HG02588 (cell line): ENCODE data around the gene MORN1.

Experiments
- ATAC-seq: cut with Tn5 transposase; IDR thresholded peaks from one replicate; pipeline ENCODE4 v1.9.1; 2021; ENCODE audit warnings: mild to moderate bottlenecking, moderate library complexity; ENCODE audit not compliant: unreplicated experiment

The MORN1 gene

DNA sequence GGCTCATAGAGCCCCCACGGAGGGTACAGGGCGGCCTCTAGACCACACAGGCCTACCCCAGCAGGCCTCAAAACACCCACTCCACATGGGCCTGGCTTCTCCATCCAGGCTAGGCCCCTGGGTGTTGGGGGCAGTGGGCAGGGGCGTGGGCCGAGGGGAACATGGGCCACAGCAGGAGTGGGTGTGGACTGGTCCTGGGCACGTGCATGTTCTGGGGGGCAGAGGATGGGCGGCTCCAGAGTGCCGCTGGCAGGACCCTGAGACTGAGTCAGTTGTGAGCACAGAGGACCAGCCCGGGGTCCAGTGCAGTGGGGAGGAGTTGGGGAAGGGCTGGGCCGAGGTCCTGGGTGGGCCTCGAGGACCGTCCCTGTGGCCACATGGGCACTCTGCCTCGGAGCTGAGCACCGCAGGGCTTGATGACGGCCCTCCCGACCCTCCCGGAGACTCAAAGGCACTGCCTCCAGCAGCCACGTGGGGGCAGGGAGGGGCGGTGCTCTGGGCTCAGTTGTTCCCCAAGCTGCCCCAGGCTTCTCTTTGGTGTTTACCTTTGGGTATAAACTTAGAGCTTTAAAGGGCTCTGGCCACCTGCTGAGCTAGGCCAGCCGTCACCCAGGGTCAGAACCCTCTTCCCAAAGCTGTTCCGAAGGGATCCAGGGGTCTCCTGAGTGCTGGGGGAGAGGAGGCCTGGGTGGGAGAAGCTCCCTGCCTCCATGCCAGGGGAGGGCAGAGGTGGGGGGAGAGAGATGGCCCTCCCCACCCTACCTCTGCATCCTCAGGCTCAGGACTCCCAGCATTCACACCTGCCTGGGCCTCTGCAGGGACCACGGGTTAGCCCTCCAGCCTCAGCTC, 79.9 kb downstream of the MORN1 start:
- no peak for ATAC-seq

DNA sequence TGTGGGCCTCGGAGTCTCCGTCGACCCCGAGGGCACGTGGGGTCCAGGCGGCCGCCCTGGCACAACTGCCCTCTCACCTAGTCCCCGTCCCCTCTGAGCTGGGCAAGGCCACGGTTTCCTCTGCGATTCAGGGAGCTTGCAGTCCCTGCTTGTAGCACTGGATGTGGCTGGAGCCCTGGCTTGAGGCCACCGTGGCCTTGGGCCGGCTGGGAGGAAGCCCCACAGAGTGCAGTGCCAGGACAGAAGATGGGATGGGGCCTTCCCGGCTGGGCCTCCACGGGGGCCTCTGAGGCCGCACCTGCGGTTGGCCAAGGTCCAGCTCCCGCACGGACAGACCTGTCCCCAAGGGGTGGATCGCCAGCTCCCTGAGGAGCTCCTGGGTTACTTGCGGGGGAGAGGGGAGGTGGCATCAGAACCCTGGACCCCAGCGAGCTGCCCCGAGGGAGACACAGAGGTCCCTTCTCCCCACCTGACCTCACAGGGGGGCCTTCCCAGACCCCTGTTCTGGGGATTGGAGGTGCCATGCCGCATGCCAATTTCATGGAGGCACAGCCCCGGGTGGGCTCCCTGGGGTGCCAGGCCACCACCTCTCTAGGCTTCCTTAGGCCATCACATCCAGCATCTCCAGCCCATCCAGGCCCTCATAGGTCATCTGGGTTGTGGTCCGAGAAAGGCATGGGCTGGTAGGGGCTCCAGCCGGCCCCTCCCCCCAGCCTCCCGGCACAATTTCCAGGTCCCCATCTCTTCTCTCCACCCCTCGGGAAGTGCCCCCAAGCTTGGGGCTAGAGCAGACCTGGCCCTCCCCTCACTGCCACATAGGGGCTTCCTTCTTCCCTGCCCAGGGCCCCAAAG, 80.8 kb downstream of the MORN1 start:
- ATAC-seq: no peak

DNA sequence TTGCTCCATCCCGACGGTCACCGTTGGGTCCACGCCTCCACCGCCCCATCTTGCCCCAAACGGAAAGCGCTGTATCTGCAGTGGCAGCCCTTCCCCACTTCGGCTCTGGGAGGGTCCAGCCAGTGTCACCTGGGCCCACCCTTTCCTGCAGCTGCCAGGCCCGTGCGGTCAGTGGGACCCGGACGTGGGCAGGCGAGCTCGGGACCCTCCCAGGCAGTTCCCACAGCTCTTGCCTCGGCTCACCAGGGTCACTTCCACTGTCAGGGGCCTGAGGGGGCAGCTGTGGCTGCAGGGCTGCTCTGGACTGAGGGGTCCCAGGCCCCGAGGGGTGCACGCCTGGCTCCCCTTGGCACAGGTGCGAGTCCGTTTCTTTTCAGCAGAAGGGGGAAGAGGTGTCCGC, 82.5 kb downstream of the MORN1 start:
- ATAC-seq: no peak

DNA sequence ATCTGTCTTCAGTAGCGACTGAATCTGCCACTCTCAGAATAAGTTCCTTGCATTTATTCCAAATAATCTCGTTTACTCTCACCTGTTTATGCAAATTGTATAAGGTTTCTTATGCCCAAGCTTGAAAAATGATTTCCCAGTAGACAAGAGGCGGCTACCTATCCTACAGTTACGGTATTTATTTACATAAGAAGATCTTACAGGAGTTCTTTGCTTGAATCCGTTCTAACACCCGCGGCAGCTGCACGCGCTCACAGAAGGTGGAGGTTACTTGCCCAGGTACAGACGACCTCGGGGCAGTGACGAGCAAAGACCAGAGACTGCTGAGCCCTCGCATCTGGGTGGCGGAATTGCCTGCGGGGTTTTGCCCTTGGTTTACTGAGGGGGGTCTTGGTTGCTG, 83.4 kb downstream of the MORN1 start:
- ATAC-seq: no peak

DNA sequence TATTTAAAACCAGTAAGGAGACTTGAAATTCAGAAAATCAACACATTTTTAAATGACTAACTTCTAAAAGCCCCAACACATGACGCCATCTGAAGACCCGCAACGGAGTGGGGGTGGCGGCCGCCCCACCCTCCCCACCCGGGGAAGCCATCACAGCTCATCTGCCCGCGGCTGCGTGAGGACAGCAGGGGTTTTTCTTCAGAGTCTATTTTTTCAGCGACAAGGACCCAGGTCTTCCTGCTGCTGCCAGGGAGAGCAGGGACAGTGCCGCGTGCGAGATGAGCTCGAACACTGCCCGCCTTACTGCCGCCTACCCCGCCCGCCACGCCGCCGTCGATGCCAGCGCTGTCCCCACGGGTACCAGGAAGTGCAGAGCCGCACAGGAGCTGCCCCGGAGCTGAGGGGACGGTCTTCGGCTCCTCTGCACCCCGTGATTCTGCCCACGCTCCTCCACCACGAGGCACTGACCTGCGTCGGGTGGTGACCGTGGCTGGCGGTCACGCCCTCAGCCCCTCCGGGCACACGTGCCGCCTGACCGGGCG, 84.2 kb downstream of the MORN1 start:
- no peak for ATAC-seq

DNA sequence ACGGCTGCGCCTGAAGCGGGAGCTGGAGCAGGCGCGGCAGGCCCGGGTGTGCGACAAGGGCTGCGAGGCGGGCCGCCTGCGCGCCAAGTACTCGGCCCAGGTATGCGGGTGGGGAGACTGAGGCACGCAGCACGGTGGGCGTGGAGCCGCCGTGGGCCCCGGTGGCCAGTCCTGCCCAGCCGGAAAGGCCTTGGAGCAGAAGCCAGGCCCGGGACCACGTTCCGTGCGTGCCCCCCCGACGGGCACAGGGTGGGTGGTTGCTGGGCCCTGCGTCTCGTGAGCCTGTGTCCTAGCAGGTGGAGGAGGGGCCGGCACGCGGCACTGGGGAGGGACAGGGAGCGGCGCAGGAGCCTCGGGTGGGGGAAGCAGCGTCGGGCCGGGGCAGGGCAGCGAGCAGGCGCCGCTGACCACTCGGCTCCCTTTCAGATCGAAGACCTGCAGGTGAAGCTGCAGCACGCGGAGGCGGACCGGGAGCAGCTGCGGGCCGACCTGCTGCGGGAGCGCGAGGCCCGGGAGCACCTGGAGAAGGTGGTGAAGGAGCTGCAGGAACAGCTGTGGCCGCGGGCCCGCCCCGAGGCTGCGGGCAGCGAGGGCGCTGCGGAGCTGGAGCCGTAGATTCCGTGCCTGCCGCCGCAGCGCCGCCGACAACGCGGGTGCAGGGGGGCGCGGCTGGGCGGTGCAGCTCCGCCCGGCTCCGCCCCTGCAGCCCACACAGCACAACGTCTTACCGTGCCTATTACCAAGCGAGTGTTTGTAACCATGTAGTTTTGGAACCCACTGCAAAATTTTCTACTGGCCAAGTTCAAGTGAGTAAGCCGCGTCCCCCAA, 85.0 kb downstream of the MORN1 start:
- no peak for ATAC-seq

DNA sequence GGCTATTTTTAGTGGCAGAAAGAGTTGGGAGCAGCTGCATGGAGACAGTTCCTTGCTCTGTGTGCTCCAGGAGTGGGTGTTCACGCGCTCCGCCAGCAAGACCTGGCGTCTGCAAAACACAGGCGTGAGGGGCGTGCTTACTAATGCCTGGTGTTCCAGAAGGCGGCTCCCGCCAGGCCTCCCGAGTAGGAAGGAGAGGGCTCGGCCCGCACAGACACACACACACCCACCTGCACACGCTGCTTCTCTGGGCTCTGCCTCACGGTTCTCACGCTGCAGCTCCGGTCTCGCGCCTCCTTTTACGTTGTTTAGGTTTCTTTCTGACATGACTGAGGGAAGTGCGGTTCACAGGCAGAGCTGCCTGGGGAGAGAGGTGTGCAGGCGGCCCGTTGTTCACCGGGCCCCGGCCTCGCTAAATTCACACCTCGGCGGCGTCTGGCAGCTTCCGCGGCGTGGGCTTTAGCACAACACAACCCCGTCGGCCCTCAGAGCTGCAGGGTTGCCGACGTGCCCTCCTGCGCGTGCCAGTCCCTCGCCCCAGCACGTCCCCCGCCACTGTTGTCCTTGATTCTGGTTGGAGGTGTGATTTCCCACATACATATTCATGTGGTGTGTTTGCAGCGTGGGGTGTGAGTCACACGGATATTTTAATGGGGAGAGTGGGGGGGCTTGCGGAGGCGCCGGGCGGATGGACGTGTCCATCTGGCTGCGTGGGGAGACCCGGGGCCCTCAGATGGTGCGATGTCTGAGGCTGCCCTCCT, 86.3 kb downstream of the MORN1 start:
- no peak for ATAC-seq

DNA sequence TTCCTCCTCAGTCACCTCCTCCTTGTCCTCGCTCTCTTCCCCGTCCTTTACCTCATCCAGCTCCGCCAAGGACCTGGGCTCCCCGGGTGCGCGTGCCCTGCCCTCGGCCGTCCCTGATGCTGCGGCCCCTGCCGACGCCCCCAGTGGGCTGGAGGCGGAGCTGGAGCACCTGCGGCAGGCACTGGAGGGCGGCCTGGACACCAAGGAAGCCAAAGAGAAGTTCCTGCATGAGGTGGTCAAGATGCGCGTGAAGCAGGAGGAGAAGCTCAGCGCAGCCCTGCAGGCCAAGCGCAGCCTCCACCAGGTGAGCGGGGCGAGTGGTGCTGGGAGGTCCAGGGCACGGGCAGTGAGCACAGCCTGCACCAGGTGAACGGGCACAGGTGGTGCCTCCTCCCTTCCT, 87.1 kb downstream of the MORN1 start:
- no peak for ATAC-seq

DNA sequence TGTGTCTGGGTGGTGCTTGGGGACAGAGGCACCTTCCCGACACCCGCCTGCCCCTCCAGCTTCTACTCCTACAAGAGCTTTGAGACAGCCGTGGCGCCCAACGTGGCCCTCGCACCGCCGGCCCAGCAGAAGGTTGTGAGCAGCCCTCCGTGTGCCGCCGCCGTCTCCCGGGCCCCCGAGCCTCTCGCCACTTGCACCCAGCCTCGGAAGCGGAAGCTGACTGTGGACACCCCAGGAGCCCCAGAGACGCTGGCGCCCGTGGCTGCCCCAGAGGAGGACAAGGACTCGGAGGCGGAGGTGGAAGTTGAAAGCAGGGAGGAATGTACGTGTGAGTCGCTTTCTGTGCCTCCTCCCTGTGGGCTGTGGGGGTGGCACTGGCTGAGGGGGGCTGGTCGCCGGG, 87.6 kb downstream of the MORN1 start:
- no peak for ATAC-seq

DNA sequence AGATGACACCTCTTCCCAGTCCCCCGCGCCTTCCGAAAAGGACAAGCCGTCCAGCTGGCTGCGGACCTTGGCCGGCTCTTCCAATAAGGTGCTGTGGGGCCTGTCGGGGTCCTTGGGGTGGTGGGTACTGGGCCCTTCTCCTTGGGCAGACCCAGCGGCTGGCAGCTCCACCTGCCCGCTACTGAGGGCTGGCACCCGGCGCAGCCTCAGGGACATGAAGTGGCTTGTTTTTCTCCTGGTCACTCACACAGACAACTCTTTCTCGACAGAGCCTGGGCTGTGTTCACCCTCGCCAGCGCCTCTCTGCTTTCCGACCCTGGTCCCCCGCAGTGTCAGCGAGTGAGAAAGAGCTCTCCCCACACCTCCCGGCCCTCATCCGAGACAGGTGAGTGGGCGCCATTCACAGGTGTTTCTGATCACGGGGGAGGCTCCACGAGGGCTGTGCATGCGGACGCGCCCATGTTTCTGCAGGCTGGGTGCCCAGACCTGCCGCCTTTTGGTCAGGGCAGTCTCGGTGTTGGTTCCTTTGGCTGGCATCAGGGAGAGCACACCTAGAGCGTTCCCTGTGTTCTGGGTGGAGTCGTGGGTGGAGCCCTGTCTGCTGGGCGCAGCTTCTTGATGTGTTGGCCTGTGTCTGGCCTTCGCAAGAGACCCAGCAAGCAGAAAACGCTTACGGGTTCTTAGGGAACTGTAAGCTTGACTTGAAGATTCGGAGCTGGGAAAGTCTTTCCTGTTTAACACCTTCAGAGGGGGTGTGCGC, 88.2 kb downstream of the MORN1 start:
- no peak for ATAC-seq

DNA sequence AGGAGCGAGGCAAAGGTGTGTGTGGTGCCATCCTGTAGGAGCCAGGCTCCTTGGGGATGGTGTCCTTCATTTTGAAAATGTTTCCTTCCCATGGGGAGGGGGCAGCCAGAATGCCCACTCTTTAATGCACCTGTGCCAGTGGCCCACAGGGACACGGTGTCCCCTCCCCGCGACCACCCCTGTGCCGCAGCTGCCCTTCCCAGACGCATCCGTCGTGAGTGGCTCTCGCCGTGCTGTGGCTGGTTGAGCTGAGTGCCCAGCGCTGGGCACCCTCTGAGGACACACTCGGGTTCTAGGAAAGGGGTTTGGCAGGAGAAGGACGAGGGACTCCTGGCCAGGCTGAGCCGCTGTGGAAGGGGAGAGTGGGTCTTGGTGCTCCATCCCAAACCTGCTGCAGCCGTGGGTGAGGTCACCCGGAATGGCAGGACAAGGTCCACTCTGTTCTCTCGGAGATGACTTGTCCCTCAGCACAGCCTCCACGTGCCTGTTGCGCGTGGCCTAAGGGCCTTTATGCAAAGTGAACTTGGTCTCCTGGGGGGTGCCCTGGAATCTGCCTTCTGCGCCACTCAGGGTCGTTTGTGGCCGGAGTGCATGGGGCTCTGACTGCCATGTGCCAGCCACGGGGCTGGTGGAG, 88.9 kb downstream of the MORN1 start:
- no peak for ATAC-seq

DNA sequence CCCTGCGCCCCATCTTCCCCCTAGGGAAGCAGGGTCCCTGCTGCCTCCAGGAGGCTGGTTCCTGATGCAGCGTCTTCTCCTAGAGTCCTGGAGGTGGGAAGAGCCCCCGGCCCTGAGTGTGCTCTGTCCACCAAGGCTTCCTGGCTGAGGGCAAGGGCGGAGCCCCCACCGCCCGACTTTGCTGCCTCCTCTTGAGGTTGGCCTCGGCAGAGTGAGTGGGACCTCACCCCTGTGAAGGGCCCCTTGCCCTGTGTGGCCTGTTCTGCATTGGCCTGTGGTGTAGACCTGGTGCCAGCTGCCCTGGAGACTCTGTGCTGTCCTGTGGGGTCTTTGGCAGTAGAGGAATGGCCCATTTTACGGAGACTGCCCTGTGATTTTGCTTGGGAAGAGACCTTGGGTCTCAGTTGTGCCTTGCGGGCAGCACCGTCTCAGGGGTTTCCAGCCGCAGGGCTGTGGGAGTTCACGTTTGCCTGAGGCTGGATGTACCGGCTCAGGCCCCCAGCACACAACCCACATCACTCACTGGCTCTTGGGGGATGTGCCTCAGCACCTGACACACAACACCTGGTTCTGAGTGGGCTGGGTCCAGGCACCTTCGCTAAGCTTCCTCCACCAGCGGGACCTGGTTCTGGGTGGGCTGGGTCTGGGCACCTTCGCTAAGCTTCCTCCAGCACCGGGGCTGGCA, 89.6 kb downstream of the MORN1 start:
- no peak for ATAC-seq

DNA sequence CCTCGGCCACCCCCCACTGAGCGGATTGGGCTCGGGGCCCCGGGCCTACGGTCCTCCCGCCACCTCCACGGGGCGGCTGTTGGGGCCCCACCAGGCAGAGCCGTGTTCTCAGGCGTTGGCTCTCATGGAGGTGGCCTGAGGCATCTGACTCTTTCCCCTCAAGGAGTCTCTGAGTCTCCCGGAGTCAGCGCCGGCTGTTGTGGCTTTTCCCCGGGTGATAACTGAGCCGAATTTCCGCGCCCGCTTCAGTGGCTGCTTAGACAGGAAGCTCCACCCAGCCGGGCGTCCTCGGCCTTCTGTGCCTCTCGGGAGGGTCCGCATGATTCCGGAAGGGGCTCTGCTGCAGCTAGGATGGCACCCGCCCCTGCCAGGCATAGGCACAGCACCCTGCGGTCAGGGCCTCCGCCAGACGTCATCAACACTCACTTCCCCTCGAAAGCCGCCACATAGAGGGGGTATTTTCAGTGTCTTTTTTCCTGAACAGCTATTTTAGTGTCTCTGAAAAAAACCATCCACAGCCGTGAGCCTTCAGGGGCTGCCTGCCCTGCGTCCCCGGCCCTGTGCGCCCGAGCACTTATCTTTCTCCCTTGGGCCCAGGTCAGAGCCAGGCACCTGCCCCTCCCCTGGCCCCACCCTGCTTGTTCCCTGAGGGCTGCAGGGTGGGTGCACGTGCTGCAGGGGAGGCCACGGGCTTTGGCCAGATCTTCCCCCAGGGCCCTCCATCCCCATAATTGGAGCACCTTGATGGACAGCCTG, 90.3 kb downstream of the MORN1 start:
- peak; percentile 38 for ATAC-seq

DNA sequence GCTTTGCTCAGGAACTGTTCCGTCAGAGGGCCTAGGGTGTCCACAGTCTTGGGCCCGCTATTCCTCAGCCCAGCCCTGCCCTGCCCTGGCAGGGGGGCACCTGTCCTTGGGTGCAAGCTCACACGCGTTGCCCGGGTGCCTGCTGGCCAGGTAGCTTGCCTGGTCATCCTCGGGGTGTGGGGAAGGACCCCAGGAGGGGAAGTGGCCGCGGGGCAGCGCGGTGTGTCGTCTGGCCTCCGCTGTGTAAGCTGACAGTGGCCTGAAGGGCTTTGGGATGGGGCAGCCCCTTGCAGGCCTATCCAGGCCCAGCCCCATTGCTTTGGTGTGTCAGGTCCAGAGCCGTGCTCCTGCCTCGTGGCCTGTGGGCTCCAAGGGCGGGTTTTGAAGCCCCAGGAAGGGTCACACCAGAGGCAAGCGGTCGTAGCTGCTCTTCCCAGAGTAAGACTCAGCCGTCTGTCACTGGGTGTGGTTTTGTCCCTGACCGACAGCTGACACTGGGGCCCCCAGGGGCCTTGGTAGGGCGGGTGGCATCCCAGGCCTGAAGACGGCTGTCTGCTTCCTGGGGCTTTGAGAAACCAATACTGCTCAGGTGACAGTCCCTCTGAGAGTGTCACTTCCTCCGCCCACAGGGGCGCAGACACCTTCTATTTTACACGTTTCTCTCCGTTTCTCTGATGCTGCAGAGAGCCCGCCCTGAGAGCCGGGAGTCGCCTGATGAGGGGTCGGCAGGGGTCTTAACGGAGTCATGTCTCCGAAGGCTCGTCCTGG, 91.2 kb downstream of the MORN1 start:
- peak; percentile 77 for ATAC-seq

DNA sequence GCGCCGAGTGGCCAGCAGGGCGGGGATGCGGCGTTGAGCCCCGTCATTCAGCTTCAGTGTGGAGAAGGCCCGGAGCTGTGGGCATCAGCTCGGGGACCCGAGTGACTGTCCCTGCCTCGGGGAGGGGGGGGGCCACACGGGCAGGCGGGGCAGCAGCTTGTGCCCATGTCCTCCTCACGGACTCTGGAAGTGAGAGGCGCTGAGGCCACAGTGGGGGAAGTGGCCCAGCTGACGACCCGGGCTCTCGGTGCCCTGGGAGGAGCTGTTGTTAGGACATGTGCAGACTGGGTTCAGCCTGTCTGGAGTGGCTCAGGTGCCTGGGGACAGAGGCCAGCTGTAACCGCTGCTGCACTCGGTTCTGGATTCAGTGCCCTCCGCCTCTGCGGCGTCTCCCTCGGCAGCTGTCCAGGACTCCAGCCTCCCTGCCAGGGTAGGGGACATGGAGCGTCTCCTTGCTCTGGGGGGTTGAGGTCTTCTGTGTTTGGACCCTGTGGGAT, 92.2 kb downstream of the MORN1 start:
- ATAC-seq: no peak

DNA sequence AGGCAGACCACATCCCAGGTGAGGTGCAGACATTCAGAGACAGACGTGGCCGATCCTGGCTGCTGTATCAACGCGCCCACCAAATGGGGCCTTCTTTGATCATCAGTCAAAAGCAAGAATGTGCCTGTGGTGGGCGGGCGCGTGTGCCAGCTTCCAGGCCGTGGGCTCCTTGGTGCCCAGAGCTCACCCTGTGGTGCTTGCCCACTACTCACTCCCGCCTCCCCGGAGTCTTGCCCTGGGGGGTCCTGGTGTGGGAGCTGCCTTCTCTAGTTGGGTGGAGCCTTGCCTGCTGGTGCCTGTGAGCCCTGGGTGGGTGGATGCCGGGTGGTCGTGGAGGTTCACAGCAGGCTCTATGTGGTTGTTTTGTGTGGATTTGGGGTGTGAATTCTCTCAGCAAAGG, 92.7 kb downstream of the MORN1 start:
- ATAC-seq: no peak
